HepG2 (cell line): ENCODE data around the gene SCGB2A2. TPM values are rescaled to one million over a fixed set of nuclear protein-coding genes. Genes with fewer than 3 reads are reported as not detected.

ENCODE experiments used
- GABPA ChIP-seq, 2 experiments: IDR thresholded peaks; 2 replicates each; pipeline ENCODE4 v1.6.1; 2011 to 2016; ENCODE audit warnings: low read depth in 2 of 2, low read length in 1 of 2, missing biosample characterization in 1 of 2, missing genetic modification characterization in 1 of 2
- HMGXB4 ChIP-seq, 2 experiments: sonication (generic) in 1 of 2; formaldehyde crosslinking in 1 of 2; IDR thresholded peaks; 2 replicates each; pipeline versions ENCODE4 v1.4.0 to v1.6.1; 2018 to 2020; ENCODE audit warnings: missing genetic modification reagents in 2 of 2, borderline replicate concordance in 1 of 2, low read depth in 1 of 2, mild to moderate bottlenecking in 1 of 2, missing biosample characterization in 1 of 2
- RARG ChIP-seq: sonication (generic); formaldehyde crosslinking; IDR thresholded peaks from 2 replicates; pipeline ENCODE4 v1.4.0; 2020; ENCODE audit warnings: low read depth, mild to moderate bottlenecking, missing genetic modification reagents
- RFX5 ChIP-seq: IDR thresholded peaks from 2 replicates; pipeline ENCODE4 v1.6.1; 2011; ENCODE audit warnings: low read depth, low read length, improper control_type of control experiment
- SNAI1 ChIP-seq: sonication (generic); formaldehyde crosslinking; IDR thresholded peaks from 2 replicates; pipeline ENCODE4 v1.5.0; 2020; ENCODE audit warnings: mild to moderate bottlenecking, missing genetic modification reagents, borderline replicate concordance
- SNAPC4 ChIP-seq: sonication (generic); formaldehyde crosslinking; IDR thresholded peaks from 2 replicates; pipeline ENCODE4 v1.4.0; 2020; ENCODE audit warnings: mild to moderate bottlenecking, missing genetic modification reagents
- ZNF674 ChIP-seq: sonication (generic); formaldehyde crosslinking; IDR thresholded peaks from 2 replicates; pipeline ENCODE4 v1.5.0; 2020; ENCODE audit warnings: low read depth, mild to moderate bottlenecking, missing genetic modification reagents
- polyA plus RNA-seq, 8 experiments: library from polyadenylated mRNA; depleted of rRNA in 3 of 8; stranded (reverse) in 7 of 8; unstranded in 1 of 8; fragments of >200 nt; fragmentation: Illumina TruSeq in 4 of 8; extraction: Trizol in 4 of 8; gene quantifications; 2 replicates each; pipeline versions ENCODE4 v1.2.1 to v1.2.3, GENCODE V29; 2011 to 2016; ENCODE audit warnings: low read depth in 4 of 8, missing spikeins in 1 of 8, mixed read lengths in 1 of 8; ENCODE audit not compliant: insufficient read depth in 1 of 8
- total RNA-seq, 5 experiments: library from RNA; depleted of rRNA; stranded (reverse); fragments of >200 nt; fragmentation: Illumina TruSeq; extraction: Trizol; gene quantifications; 2 replicates each; pipeline ENCODE4 v1.2.3, GENCODE V29; 2016; ENCODE audit warnings: low read depth in 1 of 5

SCGB2A2 gene
- total and polyA plus RNA-seq, 2 of the 13 experiments (the other 11 are each of a cell fraction or from before 2014, with no cell fraction given) = 0.12 TPM; not detected in 1

GRCh38 chr11:62273789-62274275, 3.9 kb downstream of the SCGB2A2 start (continued):
- TF ChIP-seq SNAPC4 (CRISPR knock-in tag) (no peak), RARG (no peak), SNAI1 (CRISPR knock-in tag) (no peak), GABPA (IDR thresholded peaks at IDR 0.05; ENCODE audit: low read depth, low read length) (no peak), GABPA (CRISPR knock-in tag; IDR thresholded peaks at IDR 0.05; ENCODE audit: low read depth) (peak; percentile 76), RFX5 (no peak), HMGXB4 (CRISPR knock-in tag; IDR thresholded peaks at IDR 0.05; ENCODE audit: borderline replicate concordance in 1 of 2, low read depth in 1 of 2) (0 out of 4 replicates have a peak, but pooled peaks have one; percentile 22 to 34), ZNF674 (no peak)
- TF ChIP-seq, all 625 proteins: peak for 53
